Liver (tissue), 9 donors: ENCODE results near the gene LMLN. TPM values are rescaled to one million over a fixed set of nuclear protein-coding genes. Genes with fewer than 3 reads are reported as not detected.

ENCODE experiments used
- DNase-seq: peaks from one replicate; pipeline ENCODE4 v3.0.0-alpha.2; 2017; ENCODE audit warnings: low spot score
- H3K27ac ChIP-seq, 2 donors: one replicate each; pipeline ENCODE4 v1.7.0; 2013; ENCODE audit warnings: inconsistent platforms in 2 of 2, low read length in 2 of 2, control low read depth in 1 of 2, low read depth in 1 of 2, mild to moderate bottlenecking in 1 of 2
- H3K27me3 ChIP-seq, 4 donors: one replicate each; pipeline versions ENCODE4 v1.6.1 to v1.7.0; 2013; ENCODE audit warnings: low read length in 3 of 4, inconsistent platforms in 1 of 4, mild to moderate bottlenecking in 1 of 4, moderate library complexity in 1 of 4; ENCODE audit not compliant: control insufficient read depth in 4 of 4, insufficient read depth in 4 of 4
- H3K36me3 ChIP-seq, 4 donors: one replicate each; pipeline versions ENCODE4 v1.6.1 to v1.7.0; 2013; ENCODE audit warnings: low read length in 3 of 4, mild to moderate bottlenecking in 3 of 4, low read depth in 1 of 4, moderate library complexity in 1 of 4; ENCODE audit not compliant: control insufficient read depth in 4 of 4, insufficient read depth in 3 of 4
- H3K4me1 ChIP-seq, 4 donors: one replicate each; pipeline versions ENCODE4 v1.6.1 to v1.7.0; 2013; ENCODE audit warnings: low read length in 3 of 4, mild to moderate bottlenecking in 3 of 4, moderate library complexity in 1 of 4; ENCODE audit not compliant: control insufficient read depth in 4 of 4, insufficient read depth in 4 of 4
- H3K4me3 ChIP-seq, 3 donors: one replicate each; pipeline versions ENCODE4 v1.6.1 to v1.7.0; 2013; ENCODE audit warnings: low read length in 3 of 3, control low read depth in 1 of 3, low read depth in 1 of 3, mild to moderate bottlenecking in 1 of 3
- H3K9ac ChIP-seq, 2 donors: one replicate each; pipeline ENCODE4 v1.7.0; 2013; ENCODE audit warnings: low read length in 2 of 2, mild to moderate bottlenecking in 2 of 2, moderate library complexity in 2 of 2, control low read depth in 1 of 2, low read depth in 1 of 2
- H3K9me3 ChIP-seq, 4 donors: one replicate each; pipeline versions ENCODE4 v1.6.1 to v1.7.0; 2013; ENCODE audit warnings: low read length in 3 of 4; ENCODE audit not compliant: control insufficient read depth in 4 of 4
- ATF3 ChIP-seq: IDR thresholded peaks from 2 replicates; pipeline ENCODE4 v1.6.1; 2016; ENCODE audit warnings: antibody characterized with exemption
- CTCF ChIP-seq: fragments of 150-350 bp; IDR thresholded peaks from 2 replicates; pipeline ENCODE4 v1.5.1; 2017; ENCODE audit warnings: improper control_type of control experiment, low read depth, low read length; ENCODE audit not compliant: missing input control
- EGR1 ChIP-seq, 2 donors: IDR thresholded peaks; 2 replicates each; pipeline ENCODE4 v1.6.1; 2016 to 2018; ENCODE audit warnings: antibody characterized with exemption in 2 of 2, low read depth in 2 of 2
- FOXA1 ChIP-seq: IDR thresholded peaks from 2 replicates; pipeline ENCODE4 v1.6.1; 2016; ENCODE audit warnings: antibody characterized with exemption
- FOXA2 ChIP-seq: IDR thresholded peaks from 2 replicates; pipeline ENCODE4 v1.6.1; 2016; ENCODE audit warnings: antibody characterized with exemption
- HNF4A ChIP-seq, 2 donors: conservative IDR thresholded peaks; 2 replicates each; pipeline ENCODE4 v1.6.1; 2016; ENCODE audit warnings: antibody characterized with exemption in 2 of 2, mild to moderate bottlenecking in 2 of 2
- HNF4G ChIP-seq: IDR thresholded peaks from 2 replicates; pipeline ENCODE4 v1.6.1; 2016; ENCODE audit warnings: antibody characterized with exemption
- MAX ChIP-seq: IDR thresholded peaks from 2 replicates; pipeline ENCODE4 v1.6.1; 2016; ENCODE audit warnings: antibody characterized with exemption
- NR2F2 ChIP-seq: IDR thresholded peaks from 2 replicates; pipeline ENCODE4 v1.6.1; 2016; ENCODE audit warnings: antibody characterized with exemption
- REST ChIP-seq: IDR thresholded peaks from 2 replicates; pipeline ENCODE4 v1.6.1; 2016; ENCODE audit warnings: antibody characterized with exemption, mild to moderate bottlenecking
- RXRA ChIP-seq, 2 donors: IDR thresholded peaks; 2 replicates each; pipeline ENCODE4 v1.6.1; 2017 to 2018; ENCODE audit warnings: antibody characterized with exemption in 2 of 2, mild to moderate bottlenecking in 1 of 2
- SP1 ChIP-seq: IDR thresholded peaks from 2 replicates; pipeline ENCODE4 v1.6.1; 2018; ENCODE audit warnings: antibody characterized with exemption, mild to moderate bottlenecking
- TAF1 ChIP-seq: conservative IDR thresholded peaks from 2 replicates; pipeline ENCODE4 v1.6.1; 2016; ENCODE audit warnings: antibody characterized with exemption, mild to moderate bottlenecking
- YY1 ChIP-seq: IDR thresholded peaks from 2 replicates; pipeline ENCODE4 v1.6.1; 2016; ENCODE audit warnings: antibody characterized with exemption, mild to moderate bottlenecking
- ZBTB33 ChIP-seq: IDR thresholded peaks from 2 replicates; pipeline ENCODE4 v1.6.1; 2016; ENCODE audit warnings: antibody characterized with exemption
- WGBS: extraction: QIAGEN DNeasy Blood & Tissue Kit; methylation state at CpG from one replicate; pipeline ENCODE4 v1.1.7; 2013; 5-methylcytosine and 5-hydroxymethylcytosine counted together
- polyA plus RNA-seq, 2 donors: library from polyadenylated mRNA; stranded (reverse) in 1 of 2; unstranded in 1 of 2; fragments of 200-250 nt in 1 of 2; fragments of >200 nt in 1 of 2; fragmentation: Nextera tagmentation in 1 of 2; extraction: Ambion mirVana in 1 of 2; gene quantifications; one replicate each; pipeline versions ENCODE4 v1.2.1 to v1.2.3, GENCODE V29; 2013 to 2015
- total RNA-seq, 2 donors: library from RNA; depleted of rRNA; stranded (reverse); fragments of >200 nt; gene quantifications; one replicate each; pipeline ENCODE4 v1.2.3, GENCODE V29; 2014
- donor health status: healthy.
- donor health status: healthy.
- donor health status: healthy.
- donor health status: healthy.
- donor health status: healthy.

LMLN gene
- total and polyA plus RNA-seq, 4 donors: 0.90 to 3.2 (median 1.8) TPM

GRCh38 chr3:198046120-198046857 lies 86.3 kb downstream of the LMLN start:
- Histone ChIP-seq H3K4me1 (no peaks in the 10 kb centered on the region), H3K9me3 (no peaks in the 10 kb centered on the region), H3K27me3 (no peaks in the 10 kb centered on the region), H3K9ac (no peak overlapping the region), H3K36me3 (no peaks in the 10 kb centered on the region), H3K4me3 (no peak overlapping the region), H3K27ac (no peak overlapping the region)
- TF ChIP-seq REST (no peak), CTCF (no peak), HNF4A (conservative IDR thresholded peaks at IDR 0.05) (no peak), RXRA (IDR thresholded peaks at IDR 0.05) (no peak), ATF3 (no peak), TAF1 (no peak), SP1 (no peak), FOXA2 (no peak), EGR1 (IDR thresholded peaks at IDR 0.05; ENCODE audit: low read depth in 2 of 2) (no peak), ZBTB33 (no peak), MAX (no peak), YY1 (no peak)
- no peak for DNase-seq
- WGBS: 94% methylated on average over 8 of the region's 8 CpGs

GRCh38 chr3:198048445-198048844 lies 88.4 kb downstream of the LMLN start:
- Histone ChIP-seq H3K27me3 (no peaks in the 10 kb centered on the region), H3K27ac (no peak overlapping the region), H3K36me3 (no peaks in the 10 kb centered on the region), H3K9me3 (no peaks in the 10 kb centered on the region), H3K4me1 (no peaks in the 10 kb centered on the region), H3K9ac (no peak overlapping the region), H3K4me3 (no peak overlapping the region)
- DNase-seq: no peak
- TF ChIP-seq MAX: no peak
- no peak for TF ChIP-seq REST
- no peak for TF ChIP-seq TAF1
- no peak for TF ChIP-seq RXRA (IDR thresholded peaks at IDR 0.05)
- no peak for TF ChIP-seq HNF4G
- no peak for TF ChIP-seq FOXA1
- no peak for TF ChIP-seq NR2F2
- TF ChIP-seq ZBTB33: no peak
- no peak for TF ChIP-seq HNF4A (conservative IDR thresholded peaks at IDR 0.05)
- TF ChIP-seq EGR1 (IDR thresholded peaks at IDR 0.05; ENCODE audit: low read depth in 2 of 2): no peak
